ENCODE results near the gene SYNPO2. TPM values are rescaled to one million over a fixed set of nuclear protein-coding genes. Genes with fewer than 3 reads are reported as not detected.

SYNPO2 gene
- total RNA-seq, 1 experiment from 2014 or later = 0.93 TPM

DNA sequence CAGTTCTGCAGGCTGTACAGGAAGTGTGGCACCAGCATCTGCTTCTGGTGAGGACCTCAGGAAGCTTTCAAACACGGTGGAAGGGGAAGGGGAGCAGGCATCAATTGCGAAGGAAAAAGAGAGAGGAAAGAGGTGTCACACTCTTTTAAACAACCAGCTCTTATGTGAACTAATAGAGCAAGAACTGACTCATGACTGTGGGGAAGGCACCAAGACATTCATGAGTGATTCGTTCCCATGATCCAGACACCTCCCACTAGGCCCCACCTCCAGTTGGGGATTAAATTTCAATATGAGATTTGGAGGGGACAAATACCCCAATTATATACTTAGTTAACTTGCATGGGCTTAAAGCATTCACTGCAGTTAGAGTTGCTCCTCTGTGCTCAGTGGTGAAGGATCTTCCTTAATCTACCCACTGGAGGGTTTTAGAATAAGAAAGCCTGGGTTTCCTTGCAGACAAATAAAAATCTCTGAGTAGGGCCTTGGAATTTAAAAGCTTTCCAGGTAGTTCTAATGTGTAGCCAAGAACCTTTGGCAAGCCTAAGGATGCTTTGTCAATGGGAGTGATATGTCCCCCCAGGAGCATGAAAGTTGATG lies 60.0 kb downstream of the SYNPO2 start:
- H3K4me3 ChIP-seq (replicated peaks in 1 of 2; ENCODE audit: low read depth in 1 of 2, low read length in 2 of 2) = no peak overlapping the region
- ChIA-PET RAD21 (ENCODE audit: low non-redundant PET in 1 of 2, low total read pairs in 2 of 2, uncharacterized antibody in 2 of 2, unreplicated experiment in 2 of 2) (no interaction called here), POLR2A (no interaction called here), CTCF (interaction anchor here (1.8 kb wide), 1 partner anchor 177 kb away, joined by 6 read pairs; no protein-coding TSS in a partner anchor)
- TF ChIP-seq RAD21 (IDR thresholded peaks at IDR 0.05; ENCODE audit: low read depth) = no peak
- no peak for TF ChIP-seq FOSL1 (IDR thresholded peaks at IDR 0.05; ENCODE audit: low read depth)
- no peak for TF ChIP-seq ZFX (IDR thresholded peaks at IDR 0.05)
- no peak for TF ChIP-seq ZNF274 (IDR thresholded peaks at IDR 0.05; ENCODE audit: low read depth, low read length)
- no peak for TF ChIP-seq YY1 (IDR thresholded peaks at IDR 0.05; ENCODE audit: extremely low read depth, insufficient replicate concordance, low read depth, low read length)
- TF ChIP-seq JUND (IDR thresholded peaks at IDR 0.05) = no peak
- no peak for TF ChIP-seq EZH2 (IDR thresholded peaks at IDR 0.05)
- no peak for TF ChIP-seq SIN3A (IDR thresholded peaks at IDR 0.05; ENCODE audit: low read depth)
- TF ChIP-seq ELF1 (IDR thresholded peaks at IDR 0.05; ENCODE audit: borderline replicate concordance, low read depth) = no peak
- no peak for TF ChIP-seq CEBPB (IDR thresholded peaks at IDR 0.05; ENCODE audit: low read depth)
- TF ChIP-seq POLR2A (IDR thresholded peaks at IDR 0.05; ENCODE audit: borderline replicate concordance, extremely low read depth, insufficient read depth, insufficient read length) = no peak
- no peak for TF ChIP-seq ZBTB33 (IDR thresholded peaks at IDR 0.05; ENCODE audit: extremely low read depth, insufficient replicate concordance, low read length)
- TF ChIP-seq REST (IDR thresholded peaks at IDR 0.05; ENCODE audit: low read depth) = no peak
- no peak for TF ChIP-seq TCF7L2 (IDR thresholded peaks at IDR 0.05; ENCODE audit: borderline replicate concordance, extremely low read depth, insufficient read depth, insufficient read length)
- H3K9ac ChIP-seq (ENCODE audit: low read length) = no peak overlapping the region
- H4K20me1 ChIP-seq (ENCODE audit: insufficient read depth) = no peaks in the 10 kb centered on the region
- no peak for DNase-seq (ENCODE audit: low read depth, low spot score)
- intact Hi-C loops (cut with micrococcal nuclease) = no loop called here
- H3K4me1 ChIP-seq (ENCODE audit: control insufficient read depth in 1 of 2, insufficient read depth in 2 of 2, low read length in 2 of 2) = no peaks in the 10 kb centered on the region
- no peaks in the 10 kb centered on the region for H3K9me3 ChIP-seq (ENCODE audit: control insufficient read depth in 1 of 2, insufficient read depth in 1 of 2, low read depth in 1 of 2, low read length in 2 of 2)
- no TSS peak for BruUV-seq (replicated peaks)
- H3K36me3 ChIP-seq (ENCODE audit: control insufficient read depth in 1 of 2, insufficient read depth in 2 of 2, low read length in 2 of 2) = no peaks in the 10 kb centered on the region
- no peak overlapping the region for H2AFZ ChIP-seq (ENCODE audit: low read depth, low read length, poor library complexity, severe bottlenecking)
- H3K4me2 ChIP-seq (ENCODE audit: low read length) = no peak overlapping the region
- no peak overlapping the region for H3K27ac ChIP-seq (ENCODE audit: low read depth, low read length)
- no peak for ATAC-seq
- H3K79me2 ChIP-seq (ENCODE audit: insufficient read depth, low read length) = no peaks in the 10 kb centered on the region
- H3K9me2 ChIP-seq (ENCODE audit: insufficient read depth) = no peaks in the 10 kb centered on the region
- H3K27me3 ChIP-seq (ENCODE audit: insufficient read depth, low read length) = no peaks in the 10 kb centered on the region
